Lung microvascular endothelial cell (primary cell): Measurements from ENCODE around the gene CRACR2A. TPM values are rescaled to one million over a fixed set of nuclear protein-coding genes. Genes with fewer than 3 reads are reported as not detected.

Source experiments
- DNase-seq, 2 donors: peaks; one replicate each; pipeline versions ENCODE4 v3.0.0 to v3.0.0-alpha.2; 2010; ENCODE audit warnings: low read depth in 2 of 2
- total RNA-seq: library from RNA; depleted of rRNA; stranded (reverse); fragments of >200 nt; gene quantifications from 2 replicates; pipeline ENCODE4 v1.2.1, GENCODE V29; 2014

The CRACR2A gene
- total RNA-seq, 1 donor from 2014 or later, result 13.9 TPM

GRCh38 chr12:3726456-3726855 lies 26.5 kb downstream of the CRACR2A start:
- peak; percentile 50 to 93 for DNase-seq

DNA sequence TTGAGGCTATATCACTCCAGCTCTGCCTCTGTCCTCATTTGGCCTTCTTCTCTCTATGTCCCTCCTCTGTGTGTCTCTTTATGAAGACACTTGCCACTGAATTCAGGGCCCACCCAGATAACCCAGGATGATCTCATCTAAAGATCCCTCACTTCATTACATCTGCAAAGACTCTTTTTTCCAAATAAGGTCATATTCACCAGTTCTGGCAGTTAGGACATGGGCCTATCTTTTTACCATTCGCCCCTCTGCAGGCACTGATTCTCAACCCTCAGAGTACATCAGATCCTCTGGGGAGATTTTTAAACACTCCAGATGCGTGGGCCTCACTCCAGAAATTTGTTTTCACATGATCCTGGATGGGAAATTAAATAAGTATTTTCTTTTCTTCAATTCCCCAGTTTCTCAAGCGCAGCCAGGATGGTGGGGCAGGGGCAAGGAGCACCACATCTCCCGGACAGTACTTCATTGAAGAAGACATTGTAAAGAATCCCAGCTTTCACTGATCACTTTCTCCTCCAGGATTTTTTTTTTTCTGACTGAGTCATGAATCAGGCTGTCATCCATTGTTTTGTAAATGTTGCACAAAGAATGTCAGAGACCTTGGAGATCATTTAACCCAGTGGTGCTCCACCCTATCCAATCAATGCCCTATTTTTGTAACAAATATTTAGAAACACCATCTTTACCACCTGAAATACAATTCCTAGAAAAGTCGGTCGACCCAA lies 27.4 kb downstream of the CRACR2A start:
- DNase-seq, result peak; percentile 43 to 53

DNA sequence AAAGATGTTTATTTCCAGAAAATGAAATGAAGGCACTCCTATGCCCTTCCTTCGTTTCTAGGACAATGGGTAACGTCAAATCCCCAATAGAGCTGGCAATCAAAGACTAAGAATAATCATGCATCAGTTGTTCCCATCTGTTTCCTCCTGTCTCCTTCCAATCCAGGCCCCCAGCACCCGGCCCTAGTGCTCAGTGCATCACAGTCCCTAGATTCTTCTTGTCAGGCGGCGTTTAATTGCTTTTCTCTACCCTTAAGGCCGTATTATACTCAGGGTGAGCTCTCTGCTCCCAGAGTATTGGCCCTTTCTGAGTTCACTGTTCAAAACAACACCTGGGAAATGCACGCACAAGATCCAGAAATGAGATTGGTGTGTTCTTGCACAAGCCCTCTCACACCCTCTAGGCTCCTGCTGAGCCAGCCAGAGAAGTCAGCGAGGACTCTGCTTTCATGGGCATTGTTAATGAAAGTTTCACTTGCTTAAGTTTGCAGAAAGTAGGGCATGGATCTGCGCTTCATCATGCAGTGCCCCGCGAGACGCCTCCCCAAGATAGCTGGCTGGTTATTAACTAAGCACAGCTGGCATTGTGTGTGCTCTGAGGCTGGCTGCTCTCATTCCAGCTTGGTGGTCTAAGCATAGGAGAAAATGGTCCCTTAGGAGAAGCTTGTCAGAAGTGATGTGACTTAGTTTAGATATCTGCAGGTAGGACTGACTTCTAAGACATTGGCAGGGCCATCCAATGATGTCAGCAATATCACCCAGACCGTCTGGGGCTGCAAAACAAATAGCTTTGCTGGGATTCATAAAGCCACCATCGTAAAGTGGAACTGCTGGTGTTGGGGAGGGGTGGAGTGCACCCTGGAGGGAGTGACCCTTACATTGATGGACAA lies 28.7 kb downstream of the CRACR2A start:
- no peak for DNase-seq

DNA sequence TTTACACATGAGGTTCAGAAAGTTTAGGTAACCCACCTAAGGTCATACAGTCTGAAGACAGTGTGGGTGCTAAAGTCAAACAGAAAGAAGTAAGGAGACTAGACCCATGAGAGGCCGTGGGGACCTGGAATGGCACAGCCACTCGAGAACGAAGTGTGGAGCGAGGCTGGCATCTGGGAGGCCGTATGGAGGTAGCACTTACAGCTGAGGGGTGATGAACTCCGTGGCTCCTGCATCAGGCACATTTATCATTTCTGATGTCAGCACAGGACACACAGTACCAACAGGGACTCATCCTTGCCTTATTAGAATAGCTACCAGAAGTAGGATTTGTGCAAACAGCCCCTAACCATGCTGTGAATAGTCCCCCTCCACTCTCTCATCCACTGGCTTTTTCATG lies 30.5 kb downstream of the CRACR2A start:
- no peak for DNase-seq

GRCh38 chr12:3720772-3721171 lies 32.1 kb downstream of the CRACR2A start:
- DNase-seq, result no peak

- DNase-seq, result no peak
Measured at GRCh38 chr12:3718100-3718499, 34.8 kb downstream of the CRACR2A start.

DNA sequence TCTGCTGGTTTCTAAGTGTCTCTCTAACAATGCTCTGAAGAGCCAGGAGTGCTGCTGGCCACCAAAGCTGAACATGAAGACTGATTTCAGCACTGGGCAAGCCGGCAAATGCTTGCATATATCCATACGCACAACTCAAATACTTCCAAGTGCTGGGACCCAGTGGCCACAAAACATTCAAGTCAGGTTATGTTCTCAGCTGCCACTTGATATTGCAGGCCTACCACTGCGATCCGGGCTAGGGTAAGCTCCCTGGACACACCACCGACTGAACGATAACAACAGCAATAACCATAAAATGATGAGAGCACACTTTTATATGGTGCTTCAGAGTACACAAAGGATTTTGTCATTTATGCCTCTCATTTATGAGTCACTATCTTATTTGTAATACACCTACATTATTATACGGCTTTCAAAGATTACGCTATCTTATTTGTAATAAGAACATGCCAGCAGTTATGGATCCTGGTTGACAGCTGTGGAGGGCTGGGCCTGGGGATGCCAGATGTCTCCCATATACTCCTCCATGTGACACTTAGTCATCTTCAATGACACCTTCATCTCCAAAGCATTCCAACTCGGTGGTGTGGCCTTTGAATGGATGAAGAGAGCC lies 35.5 kb downstream of the CRACR2A start:
- DNase-seq, result no peak

DNA sequence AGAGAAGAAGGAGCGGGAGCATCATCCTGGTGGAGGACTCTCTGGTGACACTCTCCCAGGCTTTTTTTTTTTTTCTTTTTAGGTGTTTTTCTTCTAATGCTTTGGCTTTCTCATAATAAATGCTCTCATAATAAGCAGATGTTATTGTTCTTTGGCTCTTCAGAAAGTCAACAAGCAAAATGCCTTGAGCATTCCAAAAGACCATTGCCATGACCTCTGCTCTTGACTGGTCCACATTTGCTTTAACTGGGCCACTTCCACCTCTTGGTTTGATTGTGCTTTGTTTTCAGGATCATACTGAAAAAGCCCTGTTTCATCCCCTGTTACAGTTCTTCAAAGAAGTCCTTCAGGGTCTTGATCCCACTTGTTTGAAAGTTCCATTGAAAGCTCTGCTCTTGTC lies 36.9 kb downstream of the CRACR2A start:
- no peak for DNase-seq

GRCh38 chr12:3713947-3714346 lies 39.0 kb downstream of the CRACR2A start:
- no peak for DNase-seq

DNA sequence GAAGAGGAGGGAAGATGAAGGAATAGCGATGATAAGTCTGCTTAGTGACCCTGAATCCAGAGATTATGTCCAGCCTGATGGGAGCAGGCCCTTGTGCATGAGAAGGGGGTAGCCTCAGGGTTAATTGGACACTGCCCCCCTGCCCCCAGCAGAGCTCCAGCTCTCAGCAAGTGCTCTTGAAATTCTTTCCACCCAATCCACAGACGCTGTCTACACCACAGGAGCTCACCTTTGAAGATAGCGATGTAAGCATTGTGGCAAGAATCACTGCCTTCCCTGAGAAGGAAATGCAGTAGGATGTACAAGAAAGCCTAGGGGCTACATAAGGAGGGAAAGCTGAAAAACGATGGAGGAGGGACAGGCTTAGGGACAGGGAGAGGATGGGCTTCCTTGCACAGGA lies 39.4 kb downstream of the CRACR2A start:
- no peak for DNase-seq

DNA sequence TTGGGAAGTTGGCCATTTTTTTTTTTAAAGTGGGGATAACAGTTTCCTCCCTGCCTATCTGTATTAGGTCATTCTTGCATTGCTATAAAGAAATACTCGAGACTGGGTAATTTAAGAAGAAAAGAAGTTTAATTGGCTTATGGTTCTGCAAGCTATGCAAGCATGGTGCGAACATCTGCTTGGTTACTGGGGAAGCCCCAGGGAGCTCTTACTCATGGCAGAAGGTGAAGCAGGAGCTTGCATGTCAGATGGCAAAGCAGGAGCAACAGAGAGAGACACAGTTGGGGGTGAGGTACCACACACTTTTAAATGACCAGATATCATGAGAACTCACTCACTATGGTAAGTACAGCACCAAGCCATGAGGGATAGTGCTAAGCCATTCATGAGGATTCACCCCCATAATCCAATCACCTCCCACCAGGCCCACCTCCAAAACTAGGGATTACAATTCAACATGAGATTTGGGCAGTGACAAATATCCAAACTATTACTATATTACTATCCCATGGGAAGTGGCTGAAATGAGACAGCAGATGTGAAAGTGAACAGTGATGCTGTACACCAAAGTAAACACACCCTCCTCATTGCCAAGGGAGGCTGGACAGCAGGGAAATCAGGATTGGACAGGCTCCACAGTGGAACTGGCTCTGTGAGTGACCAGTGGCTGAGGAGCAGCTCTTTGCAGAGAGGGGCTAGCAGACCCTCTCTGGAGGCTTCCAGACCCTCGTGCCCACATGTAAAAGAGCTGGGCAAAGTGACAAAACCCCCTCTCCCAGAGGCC lies 40.5 kb downstream of the CRACR2A start:
- DNase-seq, result no peak

DNA sequence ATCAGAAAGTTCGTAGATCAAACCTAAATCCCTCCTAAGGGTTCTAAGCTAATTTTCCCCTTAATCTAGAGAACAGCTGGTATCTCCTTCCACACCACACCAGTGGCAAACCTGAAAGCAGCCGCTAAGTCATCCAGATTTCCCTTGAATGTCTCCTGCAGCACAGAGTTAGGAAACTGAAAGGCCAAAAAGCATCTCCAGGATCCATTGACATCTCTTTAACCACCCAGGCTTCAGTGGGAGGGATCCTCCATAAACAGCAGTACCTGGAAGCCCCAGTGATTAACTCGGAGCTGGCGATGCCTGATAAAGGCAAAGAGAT lies 47.6 kb downstream of the CRACR2A start:
- DNase-seq, result no peak

- peak; percentile 64 to 69 for DNase-seq
Measured at GRCh38 chr12:3704512-3705353, 48.2 kb downstream of the CRACR2A start.

- DNase-seq, result peak in 1 of 2 donors; percentile 55
Measured at GRCh38 chr12:3700861-3701260, 52.0 kb downstream of the CRACR2A start.

DNA sequence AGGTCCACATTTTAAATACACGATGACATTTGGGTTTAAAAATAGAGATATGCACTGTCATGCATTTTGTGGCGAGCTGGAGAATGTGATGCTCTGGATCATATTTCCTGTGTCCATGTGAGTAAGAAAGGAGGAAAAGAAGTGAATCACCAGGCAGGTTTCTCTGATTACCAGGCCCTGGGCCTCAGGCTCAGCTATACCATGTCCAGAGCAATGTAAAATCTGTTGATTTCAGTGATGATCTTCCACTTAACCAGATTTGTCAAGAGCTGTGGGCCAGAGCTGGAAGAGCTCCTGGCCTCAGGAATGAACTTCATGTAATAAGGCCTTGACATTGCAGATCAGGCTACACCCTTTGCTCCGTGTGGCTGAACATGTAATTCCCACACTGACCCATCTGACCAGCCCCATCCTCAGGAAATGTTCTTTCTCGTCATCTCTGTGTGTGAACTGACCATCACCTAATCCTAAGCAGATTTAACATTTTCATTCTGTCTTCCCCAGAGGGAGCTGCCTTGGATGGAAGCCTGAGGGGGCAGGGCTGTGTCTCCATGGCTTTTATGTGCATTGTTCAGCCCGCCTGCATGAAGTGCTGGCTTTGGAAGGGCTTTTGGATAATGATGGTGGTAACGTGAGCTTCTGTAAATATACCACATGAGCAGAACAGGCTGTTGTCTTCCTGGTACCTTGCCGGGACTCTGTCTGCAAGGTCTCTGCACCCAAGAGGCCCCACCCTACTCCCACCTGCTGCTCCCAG lies 54.5 kb downstream of the CRACR2A start:
- DNase-seq, result peak; percentile 72 to 95

DNA sequence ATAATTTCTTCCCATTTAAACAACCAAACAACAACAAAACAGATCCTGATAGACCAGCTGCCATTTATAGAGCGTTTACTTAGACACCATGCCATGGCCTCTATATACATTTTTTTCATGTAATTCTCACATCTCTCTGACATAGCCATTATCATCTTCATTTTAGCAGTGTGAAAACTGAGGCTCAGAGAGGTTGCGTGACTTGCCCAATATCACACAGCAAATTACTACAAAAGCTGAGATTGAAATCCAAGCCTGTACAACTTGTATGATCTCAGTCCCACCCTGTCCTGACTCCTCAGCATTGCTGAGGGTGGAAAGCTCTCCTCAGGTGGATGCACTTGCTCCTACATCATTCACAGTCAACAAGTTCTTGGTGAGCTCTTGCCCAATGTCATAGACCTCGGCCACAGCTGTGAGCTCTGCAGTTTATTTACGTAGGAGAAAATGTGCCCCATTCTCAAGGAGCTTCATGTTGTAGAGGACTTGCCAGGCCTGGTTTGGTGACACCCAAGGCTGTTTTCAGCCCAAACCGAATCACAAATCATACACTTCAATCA lies 55.5 kb downstream of the CRACR2A start:
- no peak for DNase-seq

DNA sequence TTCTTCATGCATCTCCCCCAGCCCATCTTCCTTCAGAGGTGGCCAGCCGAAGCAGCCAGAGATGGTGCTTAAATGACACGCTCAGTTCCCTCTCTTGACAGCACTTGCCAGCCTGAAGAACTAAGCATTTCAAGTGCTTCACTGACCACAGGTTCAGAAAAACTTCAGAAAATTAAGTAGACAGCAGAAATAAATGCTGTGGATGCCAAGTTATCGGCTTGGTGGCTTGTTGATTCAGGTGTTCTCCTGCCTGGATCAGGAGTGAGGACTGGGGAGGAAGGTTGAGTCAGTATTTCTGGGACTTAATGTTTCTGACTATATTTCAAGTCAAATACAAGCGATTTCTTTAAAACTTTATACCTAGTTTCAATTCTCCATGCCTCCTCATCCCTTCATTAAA lies 58.2 kb downstream of the CRACR2A start:
- no peak for DNase-seq

- no peak for DNase-seq
Measured at GRCh38 chr12:3692616-3693365, 60.1 kb downstream of the CRACR2A start.

- DNase-seq, result no peak
Measured at GRCh38 chr12:3686463-3686862, 66.4 kb downstream of the CRACR2A start.
